Stimulated activated CD8-positive, alpha-beta memory T cell treated with anti-CD3 and anti-CD28 coated beads, Interleukin-12 subunit alpha, Interleukin-12 subunit beta, amount 100 ng/mL, for 1 hour (primary cell): ENCODE measurements around the gene PPP1R12B.
"Not testable (repeated sequence)": the region's sequence is repeated elsewhere in the genome, so short reads cannot be mapped to it uniquely, and the experiment has no call there.

Experiments
- DNase-seq: peaks from one replicate; pipeline ENCODE4 v3.0.0-alpha.2; 2020; ENCODE audit warnings: low read depth

Gene PPP1R12B

GRCh38 chr1:202561726-202562443, 213.4 kb downstream of the PPP1R12B start:
- DNase-seq: no peak

GRCh38 chr1:202562444-202563060, 214.1 kb downstream of the PPP1R12B start:
- no peak for DNase-seq

DNA sequence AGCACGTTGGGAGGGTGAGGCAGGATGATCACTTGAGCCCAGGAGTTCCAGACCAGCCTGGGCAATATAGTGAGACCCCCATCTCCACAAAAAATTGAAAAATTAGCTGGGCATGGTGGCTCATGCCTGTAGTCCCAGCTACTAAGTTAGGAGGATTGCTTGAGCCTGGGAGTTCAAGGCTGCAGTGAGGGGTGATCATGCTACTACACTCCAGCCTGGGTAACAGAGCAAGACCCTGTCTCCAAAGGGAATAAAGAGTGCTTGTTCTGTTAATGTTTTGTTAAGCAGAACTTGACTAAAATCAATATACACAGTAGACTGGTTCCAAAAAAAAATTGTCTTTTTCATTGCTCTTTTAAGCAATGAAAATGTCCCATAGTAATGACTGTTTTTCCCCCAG, 215.3 kb downstream of the PPP1R12B start:
- DNase-seq: no peak

DNA sequence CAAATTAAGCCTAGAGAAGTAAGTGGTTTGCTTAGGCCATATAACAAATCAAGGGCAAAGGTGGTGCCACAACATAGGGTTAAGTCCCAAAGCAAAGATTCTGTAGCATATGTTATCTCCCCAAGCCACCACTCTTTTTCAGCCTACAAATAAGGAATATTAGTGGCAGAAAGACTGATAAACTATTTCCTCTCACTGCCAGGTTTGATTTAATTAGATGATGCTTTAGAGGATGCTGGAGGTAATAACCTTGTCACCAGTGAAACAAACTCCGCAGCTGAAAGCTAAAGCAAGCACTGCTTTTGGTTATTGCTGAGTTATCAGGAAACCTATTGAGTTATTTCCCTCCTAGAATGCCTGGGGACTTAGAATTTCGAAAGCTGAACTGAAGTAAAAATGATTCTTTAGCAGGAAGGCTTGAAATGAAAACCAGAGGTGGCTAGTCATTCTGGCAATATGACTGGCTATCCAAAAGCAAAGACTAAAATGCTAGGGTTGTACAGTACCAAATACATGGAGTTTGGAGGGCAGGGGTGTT, 216.5 kb downstream of the PPP1R12B start:
- no peak for DNase-seq

- DNase-seq: no peak
Observed at GRCh38 chr1:202565890-202566602, 217.5 kb downstream of the PPP1R12B start.

DNA sequence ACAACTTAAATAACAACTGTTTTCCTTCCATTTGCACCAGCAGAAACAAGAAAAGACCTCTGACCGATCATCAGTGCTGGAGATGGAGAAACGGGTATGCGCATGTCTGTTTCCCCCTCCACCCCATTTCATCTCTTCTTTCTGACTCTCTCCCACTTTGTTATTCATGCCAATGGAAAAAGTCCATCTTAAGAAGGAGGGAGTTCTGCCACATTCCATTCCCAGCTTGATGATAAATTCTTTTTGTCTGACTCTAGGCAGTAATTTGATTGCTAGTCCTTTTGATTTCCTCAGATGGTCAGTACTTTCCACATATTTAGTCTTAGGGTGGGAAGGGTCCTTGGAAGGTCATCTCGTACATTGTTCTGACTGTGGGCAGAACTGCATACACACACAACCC, 219.2 kb downstream of the PPP1R12B start:
- no peak for DNase-seq

- no peak for DNase-seq
Observed at GRCh38 chr1:202568410-202568809, 219.9 kb downstream of the PPP1R12B start.

DNA sequence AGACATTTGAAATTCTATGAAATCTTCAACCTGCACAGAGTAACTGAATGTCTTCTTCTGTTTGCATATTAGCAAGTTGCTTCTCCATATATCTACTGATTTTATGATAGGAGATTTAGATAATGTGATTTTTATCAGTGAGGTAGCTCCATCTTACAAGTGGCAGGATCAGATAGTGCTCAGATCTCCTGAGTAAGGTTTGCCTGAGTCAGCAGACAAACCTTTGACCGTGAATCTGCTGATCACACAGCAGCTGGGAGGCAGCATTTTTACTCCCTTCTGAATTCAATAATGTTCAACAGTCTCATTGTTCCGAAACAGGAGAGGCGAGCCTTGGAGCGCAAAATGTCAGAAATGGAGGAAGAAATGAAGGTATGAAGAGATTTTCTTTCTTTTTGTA, 220.3 kb downstream of the PPP1R12B start:
- no peak for DNase-seq

DNA sequence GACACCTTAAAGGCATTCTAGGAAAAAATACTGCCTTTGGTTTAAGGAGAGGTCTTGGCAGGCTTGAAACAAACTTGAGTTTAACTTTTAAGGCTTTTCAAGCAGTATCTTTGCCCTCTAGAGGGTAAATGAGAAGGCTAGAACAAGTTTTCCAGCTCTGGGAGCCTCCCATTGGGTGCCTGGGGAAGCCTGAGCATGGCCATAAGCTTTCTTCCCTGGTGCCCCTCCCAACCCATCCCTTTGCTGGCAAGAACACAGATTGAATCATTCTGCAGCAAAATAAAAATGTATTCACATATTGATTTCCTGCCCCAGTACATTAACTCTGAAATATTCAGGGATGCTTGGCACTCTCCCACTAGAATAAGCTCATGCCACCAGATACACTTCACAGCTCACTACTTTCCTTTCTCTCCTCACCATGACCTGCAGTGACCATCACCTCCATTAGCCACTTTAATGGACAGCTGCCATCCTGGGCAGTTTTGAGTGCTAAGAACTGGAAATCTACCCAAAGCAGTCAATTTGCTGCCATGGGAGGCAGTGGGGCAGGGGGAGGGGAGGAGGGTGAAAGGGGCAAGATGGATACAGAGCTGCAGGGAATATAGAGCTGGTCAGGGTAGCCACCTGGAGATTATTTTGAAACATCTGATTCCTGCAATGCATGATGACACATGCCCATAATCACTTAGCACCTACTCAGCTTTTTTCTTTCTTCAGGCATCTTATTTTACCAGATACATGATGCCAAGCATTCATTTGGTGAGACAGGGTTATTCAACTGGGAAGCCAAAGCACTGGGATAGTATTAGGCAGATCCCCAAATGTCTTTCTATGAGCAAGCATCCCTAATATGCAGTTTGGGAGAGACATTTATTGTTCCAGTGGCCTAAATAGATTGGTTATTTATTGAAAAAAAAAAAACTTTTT, 221.2 kb downstream of the PPP1R12B start:
- no peak for DNase-seq

DNA sequence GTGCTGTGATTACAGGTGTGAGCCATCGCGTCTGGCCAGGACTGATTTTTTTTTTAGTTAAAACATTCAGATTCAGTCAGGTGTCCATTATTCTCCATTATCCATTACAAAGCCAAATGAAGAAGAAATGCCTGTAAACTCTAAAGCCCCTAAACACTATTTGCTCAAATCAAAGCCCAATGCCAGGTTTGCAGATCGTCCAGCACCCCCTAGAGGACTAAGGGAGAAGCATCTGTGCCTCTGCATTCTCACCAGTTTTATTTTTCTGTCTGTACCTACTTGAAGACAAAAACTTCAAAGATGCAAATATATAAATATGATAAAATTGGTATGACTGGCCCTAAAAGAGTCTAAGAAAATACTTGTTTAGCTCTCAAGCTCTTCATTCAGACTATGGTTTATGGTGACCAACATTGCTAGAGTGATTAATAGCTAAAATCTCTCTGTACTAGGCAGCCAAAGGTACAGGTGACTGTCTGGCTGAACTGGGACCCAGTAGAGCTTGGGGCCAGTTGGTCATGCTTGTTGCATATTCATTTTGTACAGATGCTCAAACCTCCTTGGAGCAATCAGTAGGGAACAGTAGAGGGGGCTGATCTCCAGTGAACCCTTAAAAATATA, 223.3 kb downstream of the PPP1R12B start:
- DNase-seq: no peak

DNA sequence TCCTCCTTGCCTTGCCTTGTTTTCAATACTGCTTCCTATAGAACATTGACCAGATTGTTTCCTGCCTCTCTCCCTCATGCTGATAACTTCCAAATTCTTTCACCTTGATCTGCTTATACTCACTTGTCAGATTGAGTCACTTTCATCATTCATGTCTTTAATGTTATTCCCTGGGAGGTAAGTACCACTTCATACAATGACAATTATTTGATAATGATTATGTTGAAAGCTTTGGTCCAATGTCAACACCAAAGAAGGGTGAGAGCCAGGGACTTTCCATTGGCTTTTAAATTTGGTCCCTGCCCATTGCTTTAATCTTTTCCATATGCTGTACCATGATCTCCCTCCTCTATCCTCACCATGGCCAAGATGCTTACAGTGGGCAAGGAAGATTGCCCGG, 224.4 kb downstream of the PPP1R12B start:
- DNase-seq: no peak

- DNase-seq: no peak
Observed at GRCh38 chr1:202575918-202576653, 227.6 kb downstream of the PPP1R12B start.

GRCh38 chr1:202576816-202577215, 228.3 kb downstream of the PPP1R12B start:
- no peak for DNase-seq

GRCh38 chr1:202577381-202577780, 228.9 kb downstream of the PPP1R12B start:
- no peak for DNase-seq

DNA sequence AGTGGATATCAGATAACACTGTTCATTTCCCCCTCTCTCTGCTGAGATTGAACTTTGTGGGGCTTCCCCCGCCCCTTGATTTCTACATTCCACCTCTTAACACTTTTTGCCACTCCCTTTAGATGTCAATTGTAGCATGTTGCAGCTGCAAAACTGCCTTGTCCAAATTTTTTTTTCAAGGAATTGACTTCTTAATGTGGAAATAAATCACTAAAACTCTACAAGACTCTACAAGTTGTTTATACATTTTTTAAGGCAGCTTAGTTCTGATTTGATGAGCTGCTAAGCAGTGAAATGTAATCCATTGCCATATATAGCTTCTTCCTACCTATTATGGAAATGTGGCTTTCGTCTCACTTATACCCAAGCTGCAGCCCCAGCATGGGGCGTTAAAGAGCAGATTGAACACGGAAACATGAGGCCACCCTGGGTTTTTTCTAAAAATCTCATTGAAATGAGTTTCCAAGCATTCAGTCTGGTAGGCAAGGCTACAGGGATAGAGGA, 229.6 kb downstream of the PPP1R12B start:
- no peak for DNase-seq

DNA sequence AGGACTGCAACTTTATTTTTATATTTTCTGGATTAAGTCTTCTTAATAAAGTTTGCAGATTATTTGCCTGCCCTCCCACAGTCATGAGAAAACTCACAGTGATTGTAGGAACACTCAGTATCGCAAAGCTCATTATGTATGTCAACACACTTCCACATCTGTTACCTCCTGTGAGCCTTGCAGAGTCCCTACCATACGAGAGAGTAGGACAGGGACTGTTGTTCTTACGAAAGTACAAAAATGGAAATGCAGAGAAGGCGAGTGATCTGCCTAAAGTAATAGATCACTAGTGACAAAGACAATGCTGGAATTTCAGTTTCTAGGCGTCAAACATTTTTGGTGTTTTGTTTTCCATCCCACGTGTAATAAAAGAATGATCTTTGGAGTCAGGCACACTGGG, 230.1 kb downstream of the PPP1R12B start:
- DNase-seq: no peak

GRCh38 chr1:202579806-202580205, 231.3 kb downstream of the PPP1R12B start:
- DNase-seq: no peak

- no peak for DNase-seq
Observed at GRCh38 chr1:202580619-202581018, 232.1 kb downstream of the PPP1R12B start.

DNA sequence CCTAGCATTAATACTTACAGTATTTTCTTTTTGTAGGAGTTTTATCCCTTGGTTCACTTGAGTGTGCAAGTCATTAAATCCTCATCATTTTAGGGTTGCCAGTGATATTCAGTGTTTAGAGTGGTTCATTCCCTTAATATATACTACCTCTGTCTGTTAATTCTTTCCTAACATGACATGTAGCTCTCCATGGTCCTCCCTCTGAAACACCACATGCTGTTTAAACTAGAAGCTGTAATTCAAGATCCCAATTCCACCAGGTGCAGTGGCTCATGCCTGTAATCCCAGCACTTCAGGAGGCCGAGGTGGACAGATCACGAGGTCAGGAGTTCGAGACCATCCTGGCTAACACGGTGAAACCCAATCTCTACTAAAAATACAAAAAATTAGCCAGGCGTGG, 233.9 kb downstream of the PPP1R12B start:
- DNase-seq: not testable (repeated sequence)
